Suppressor macrophage treated with lipopolysaccharide for 4 hours (primary cell): ENCODE data around the gene TLE2.
A peak's percentile ranks its signal among the peaks of the same experiment; 100 is the strongest.
"Not testable (repeated sequence)": the region's sequence is repeated elsewhere in the genome, so short reads cannot be mapped to it uniquely, and the experiment has no call there.

Source experiments
- DNase-seq: peaks from one replicate; pipeline ENCODE4 v3.0.0-alpha.2; 2020

Gene TLE2

GRCh38 chr19:3055741-3056416 is 26.8 kb upstream of the TLE2 start:
- no peak for DNase-seq

- no peak for DNase-seq
These were observed 26.1 kb upstream of the TLE2 start for GRCh38 chr19:3054972-3055740.

- DNase-seq, result no peak
These were observed 25.3 kb upstream of the TLE2 start for GRCh38 chr19:3054265-3054971.

GRCh38 chr19:3053780-3054179 is 24.7 kb upstream of the TLE2 start:
- no peak for DNase-seq

DNA sequence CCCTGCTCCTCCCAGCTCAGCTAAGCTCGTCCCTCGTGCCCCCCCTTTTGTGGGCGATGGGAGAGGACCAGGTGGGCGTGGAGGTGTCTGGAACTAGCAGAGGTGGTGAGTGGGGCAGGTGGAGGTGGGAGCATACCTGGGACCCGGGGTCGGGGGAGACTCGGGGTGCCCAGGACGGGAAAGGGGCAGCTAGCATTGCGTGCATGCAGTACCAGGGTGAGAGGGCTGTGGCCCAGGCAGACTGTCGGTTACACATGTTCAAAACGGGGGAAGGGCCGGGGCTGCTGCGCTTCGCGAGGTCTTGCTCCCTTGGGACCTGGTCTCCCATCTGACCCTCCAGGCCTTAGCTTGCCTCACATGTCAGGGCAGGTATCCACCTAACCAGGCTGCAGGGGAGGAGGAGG is 24.1 kb upstream of the TLE2 start:
- no peak for DNase-seq

GRCh38 chr19:3050016-3050415 is 20.9 kb upstream of the TLE2 start:
- not testable (repeated sequence) for DNase-seq

DNA sequence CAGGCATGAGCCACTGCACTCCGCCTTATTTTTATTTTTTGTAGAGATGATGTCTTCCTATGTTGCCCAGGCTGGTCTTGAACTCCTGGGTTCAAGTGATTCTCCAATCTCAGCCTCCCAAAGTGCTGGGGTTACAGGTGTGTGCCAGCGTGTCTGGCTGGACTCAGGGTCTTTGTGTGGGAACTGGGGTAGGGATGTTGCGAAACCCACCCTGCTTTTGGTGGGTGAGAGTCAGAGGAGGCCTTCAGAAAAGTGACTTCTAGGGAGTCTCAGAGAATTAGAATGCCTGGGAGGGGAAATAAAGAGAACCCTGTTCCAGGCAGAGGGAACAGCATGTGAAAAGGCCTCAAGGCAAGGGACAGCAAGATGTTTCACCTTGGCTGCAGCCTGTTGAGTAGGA is 20.0 kb upstream of the TLE2 start:
- no peak for DNase-seq

DNA sequence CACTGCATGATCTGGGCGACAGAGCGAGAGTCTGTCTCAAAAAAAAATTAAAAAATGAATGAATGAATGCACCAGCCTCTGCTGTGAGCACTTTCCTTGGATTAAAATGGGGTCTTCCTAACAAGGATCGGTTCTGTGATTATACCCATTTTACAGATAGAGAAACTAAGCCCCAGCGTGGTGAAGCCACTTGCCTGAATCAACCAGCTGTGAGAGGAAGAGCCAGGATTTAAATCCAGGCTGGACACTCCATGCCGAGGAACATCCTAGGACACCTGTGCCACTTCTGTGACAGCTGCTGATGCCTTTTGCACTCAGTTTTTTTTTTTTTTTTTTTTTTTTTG is 19.1 kb upstream of the TLE2 start:
- no peak for DNase-seq

GRCh38 chr19:3047496-3048189 is 18.6 kb upstream of the TLE2 start:
- peak; percentile 55 for DNase-seq

GRCh38 chr19:3046698-3047495 is 17.8 kb upstream of the TLE2 start:
- no peak for DNase-seq

- DNase-seq, result no peak
These were observed 17.0 kb upstream of the TLE2 start for GRCh38 chr19:3045885-3046697.

DNA sequence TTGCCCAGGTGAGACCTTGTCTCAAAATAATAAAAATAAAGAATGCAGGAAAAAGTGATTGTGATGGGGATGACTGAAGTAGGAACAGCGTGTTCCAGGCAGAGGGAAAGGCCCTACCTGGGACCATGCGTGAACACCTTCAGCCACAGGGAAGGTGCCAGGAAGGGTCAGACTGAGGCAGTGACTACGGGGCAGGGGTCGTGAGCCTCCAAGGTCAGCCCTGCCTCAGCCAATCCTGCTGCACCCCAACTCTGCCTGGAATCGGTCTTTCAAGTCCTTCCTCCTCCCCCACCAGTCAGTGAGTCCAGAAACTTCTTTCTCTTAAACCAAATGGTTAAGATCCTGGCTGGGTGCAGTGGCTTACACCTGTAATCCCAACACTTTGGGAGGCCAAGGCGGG is 16.1 kb upstream of the TLE2 start:
- no peak for DNase-seq

GRCh38 chr19:3042621-3043267 is 13.7 kb upstream of the TLE2 start:
- DNase-seq, result no peak

DNA sequence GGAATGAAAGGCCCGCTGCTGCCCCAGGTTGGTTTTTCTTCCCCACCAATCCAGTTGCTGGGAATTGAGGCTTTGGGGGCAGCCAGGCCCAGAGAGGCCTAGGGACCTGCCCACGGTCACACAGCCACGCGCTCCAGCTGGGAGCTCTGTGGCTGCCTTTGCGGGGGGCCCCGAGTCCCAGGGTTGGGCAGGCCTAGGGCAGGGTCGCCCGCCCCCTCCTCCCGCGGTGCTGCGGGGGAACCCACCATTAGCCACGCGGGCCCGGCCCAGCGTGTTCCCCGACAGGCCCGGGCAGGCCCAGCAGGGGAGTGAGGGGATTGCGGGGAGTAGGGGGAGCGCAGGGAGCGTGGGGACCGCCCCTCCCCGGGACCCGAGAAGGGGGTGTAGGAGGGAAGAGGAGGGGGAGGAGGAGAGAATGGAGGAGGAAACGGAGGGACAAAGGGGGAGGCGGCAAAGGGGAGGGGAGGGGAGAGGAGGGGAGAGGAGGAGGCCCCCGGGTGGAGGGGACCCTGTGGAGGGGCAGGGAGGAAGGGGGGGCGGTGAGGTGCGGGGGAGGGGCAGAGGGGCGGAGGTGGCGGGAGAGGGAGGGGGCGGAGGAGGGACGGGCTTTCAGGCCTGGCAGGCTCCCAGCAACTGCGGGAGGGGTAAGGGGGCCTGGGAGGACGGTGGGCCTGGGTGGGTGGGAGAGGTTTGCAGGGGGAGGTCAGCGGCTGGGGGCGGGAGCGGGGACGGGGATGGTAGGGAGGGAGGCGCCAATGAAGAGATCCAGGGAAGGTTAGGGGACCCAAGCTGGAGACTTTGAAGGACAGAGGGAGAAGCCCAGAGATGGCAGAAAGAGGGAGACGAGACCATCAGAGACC is 12.9 kb upstream of the TLE2 start:
- no peak for DNase-seq

- DNase-seq, result no peak
These were observed 12.2 kb upstream of the TLE2 start for GRCh38 chr19:3041327-3041726.

DNA sequence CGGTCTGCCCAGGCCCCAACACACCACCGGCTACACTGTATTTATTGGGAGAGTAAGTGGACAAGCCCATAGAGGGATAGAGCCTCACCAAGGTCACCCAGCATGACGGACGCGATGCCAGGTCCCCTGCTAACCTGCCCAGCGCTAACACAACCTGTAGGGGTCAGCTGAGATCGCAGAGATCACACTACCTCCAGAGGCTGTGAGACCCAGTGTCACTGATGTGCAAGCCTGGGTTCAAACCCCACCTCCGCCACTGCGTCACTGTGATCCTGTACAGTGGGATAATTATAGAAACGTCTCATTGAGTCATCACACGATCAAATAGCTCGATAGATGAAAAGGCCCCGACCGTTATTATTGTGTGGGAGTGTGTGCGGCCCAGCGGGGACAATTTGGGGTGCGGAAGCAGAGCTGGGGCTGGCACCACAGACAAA is 10.6 kb upstream of the TLE2 start:
- no peak for DNase-seq

- no peak for DNase-seq
These were observed 10.0 kb upstream of the TLE2 start for GRCh38 chr19:3039125-3039524.

DNA sequence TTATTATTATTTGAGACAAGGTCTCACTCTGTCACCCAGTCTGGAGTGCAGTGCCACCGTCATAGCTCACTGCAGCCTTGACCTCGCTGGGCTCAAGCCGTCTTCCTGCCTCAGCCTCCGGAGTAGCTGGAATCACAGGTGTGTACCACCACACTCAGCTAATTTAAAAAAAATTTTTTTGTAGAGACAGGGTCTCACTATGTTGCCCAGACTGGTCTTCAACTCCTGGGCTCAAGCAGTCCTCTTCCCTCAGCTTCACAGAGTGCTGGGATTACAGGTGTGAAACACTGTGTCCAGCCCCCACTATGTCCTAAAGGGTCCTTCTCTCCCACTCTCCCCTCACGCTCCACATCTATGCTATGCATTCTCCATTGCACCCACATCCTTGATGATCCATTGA is 9.1 kb upstream of the TLE2 start:
- no peak for DNase-seq

DNA sequence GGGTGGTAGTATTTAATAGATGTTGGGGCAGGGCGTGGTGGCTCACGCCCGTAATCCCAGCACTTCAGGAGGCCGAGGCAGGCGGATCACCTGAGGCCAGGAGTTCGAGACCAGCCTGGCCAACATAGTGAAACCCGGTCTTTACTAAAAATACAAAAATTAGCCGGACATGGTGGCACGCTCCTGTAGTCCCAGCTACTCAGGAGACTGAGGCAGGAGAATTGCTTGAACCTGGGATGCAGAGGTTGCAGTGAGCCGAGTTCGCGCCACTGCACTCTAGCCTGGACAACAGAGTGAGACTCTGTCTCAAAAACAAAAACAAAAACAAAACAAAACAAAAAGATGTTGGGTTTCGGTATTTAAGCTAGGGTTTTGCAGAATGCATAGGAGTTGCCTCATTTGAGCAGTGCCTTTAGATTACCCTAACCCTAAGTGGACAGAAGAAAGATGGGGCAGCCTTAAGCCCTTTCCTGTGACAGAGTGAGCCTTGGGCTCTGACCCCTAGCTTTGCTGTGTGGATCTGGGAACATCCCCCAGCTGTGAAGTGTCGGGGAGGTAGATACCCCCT is 8.0 kb upstream of the TLE2 start:
- not testable (repeated sequence) for DNase-seq
